ENCODE results near the gene PTPRU.

The PTPRU gene

GRCh38 chr1:29251164-29252124, 15.1 kb downstream of the PTPRU start:
- H3K27me3 ChIP-seq (ENCODE audit: insufficient read depth, insufficient read length), result no peaks in the 10 kb centered on the region

GRCh38 chr1:29253180-29253579, 16.9 kb downstream of the PTPRU start:
- H3K4me3 ChIP-seq (ENCODE audit: insufficient read length, low read depth), result no peak overlapping the region
- H3K36me3 ChIP-seq (ENCODE audit: insufficient read depth, insufficient read length, low read length), result no peaks in the 10 kb centered on the region
- peaks cover under 1% of the 10 kb centered on the region for H3K27me3 ChIP-seq (ENCODE audit: insufficient read depth, insufficient read length)
- DNase-seq (ENCODE audit: low read depth, low spot score), result no peak
- peaks cover 35% of the 10 kb centered on the region for H3K4me1 ChIP-seq (ENCODE audit: insufficient read depth, insufficient read length)
- H3K9ac ChIP-seq (ENCODE audit: insufficient read length, low read depth), result no peak overlapping the region
- TF ChIP-seq ZNF274 (IDR thresholded peaks at IDR 0.05; ENCODE audit: low read depth, low read length) (no peak), YY1 (IDR thresholded peaks at IDR 0.05; ENCODE audit: insufficient read depth, insufficient read length) (no peak), SUZ12 (IDR thresholded peaks at IDR 0.05; ENCODE audit: extremely low read depth, insufficient read depth, insufficient read length) (no peak)
- H3K9me3 ChIP-seq (ENCODE audit: insufficient read depth, low read length), result no peaks in the 10 kb centered on the region

More at GRCh38 chr1:29251164-29252124, 15.1 kb downstream of the PTPRU start:
- H3K4me3 ChIP-seq (ENCODE audit: insufficient read length, low read depth), result no peak overlapping the region
- DNase-seq (ENCODE audit: low read depth, low spot score), result no peak
- H3K9ac ChIP-seq (ENCODE audit: insufficient read length, low read depth), result no peak overlapping the region
- TF ChIP-seq ZNF274 (IDR thresholded peaks at IDR 0.05; ENCODE audit: low read depth, low read length), result no peak
- TF ChIP-seq YY1 (IDR thresholded peaks at IDR 0.05; ENCODE audit: insufficient read depth, insufficient read length), result no peak
- TF ChIP-seq SUZ12 (IDR thresholded peaks at IDR 0.05; ENCODE audit: extremely low read depth, insufficient read depth, insufficient read length), result no peak
- H3K9me3 ChIP-seq (ENCODE audit: insufficient read depth, low read length), result no peaks in the 10 kb centered on the region
- H3K4me1 ChIP-seq (ENCODE audit: insufficient read depth, insufficient read length), result peaks cover 35% of the 10 kb centered on the region
- H3K36me3 ChIP-seq (ENCODE audit: insufficient read depth, insufficient read length, low read length), result no peaks in the 10 kb centered on the region

GRCh38 chr1:29254346-29254745, 18.0 kb downstream of the PTPRU start:
- H3K9ac ChIP-seq (ENCODE audit: insufficient read length, low read depth), result no peak overlapping the region
- peaks cover 12% of the 10 kb centered on the region for H3K27me3 ChIP-seq (ENCODE audit: insufficient read depth, insufficient read length)
- H3K36me3 ChIP-seq (ENCODE audit: insufficient read depth, insufficient read length, low read length), result no peaks in the 10 kb centered on the region
- H3K4me3 ChIP-seq (ENCODE audit: insufficient read length, low read depth), result no peak overlapping the region
- H3K9me3 ChIP-seq (ENCODE audit: insufficient read depth, low read length), result no peaks in the 10 kb centered on the region
- TF ChIP-seq YY1 (IDR thresholded peaks at IDR 0.05; ENCODE audit: insufficient read depth, insufficient read length) (no peak), SUZ12 (IDR thresholded peaks at IDR 0.05; ENCODE audit: extremely low read depth, insufficient read depth, insufficient read length) (no peak), ZNF274 (IDR thresholded peaks at IDR 0.05; ENCODE audit: low read depth, low read length) (no peak)
- DNase-seq (ENCODE audit: low read depth, low spot score), result no peak
- peaks cover 38% of the 10 kb centered on the region for H3K4me1 ChIP-seq (ENCODE audit: insufficient read depth, insufficient read length)

- Histone ChIP-seq H3K36me3 (ENCODE audit: insufficient read depth, insufficient read length, low read length) (no peaks in the 10 kb centered on the region), H3K9ac (ENCODE audit: insufficient read length, low read depth) (no peak overlapping the region), H3K27me3 (ENCODE audit: insufficient read depth, insufficient read length) (peaks cover 16% of the 10 kb centered on the region), H3K9me3 (ENCODE audit: insufficient read depth, low read length) (no peaks in the 10 kb centered on the region), H3K4me3 (ENCODE audit: insufficient read length, low read depth) (no peak overlapping the region), H3K4me1 (ENCODE audit: insufficient read depth, insufficient read length) (peaks cover 35% of the 10 kb centered on the region)
- DNase-seq (ENCODE audit: low read depth, low spot score), result no peak
- TF ChIP-seq SUZ12 (IDR thresholded peaks at IDR 0.05; ENCODE audit: extremely low read depth, insufficient read depth, insufficient read length), result no peak
- no peak for TF ChIP-seq YY1 (IDR thresholded peaks at IDR 0.05; ENCODE audit: insufficient read depth, insufficient read length)
- no peak for TF ChIP-seq ZNF274 (IDR thresholded peaks at IDR 0.05; ENCODE audit: low read depth, low read length)
Measured at GRCh38 chr1:29255134-29255666, 18.9 kb downstream of the PTPRU start.

- TF ChIP-seq ZNF274 (IDR thresholded peaks at IDR 0.05; ENCODE audit: low read depth, low read length), result no peak
- TF ChIP-seq SUZ12 (IDR thresholded peaks at IDR 0.05; ENCODE audit: extremely low read depth, insufficient read depth, insufficient read length), result no peak
- TF ChIP-seq YY1 (IDR thresholded peaks at IDR 0.05; ENCODE audit: insufficient read depth, insufficient read length), result no peak
- DNase-seq (ENCODE audit: low read depth, low spot score), result no peak
- Histone ChIP-seq H3K4me3 (ENCODE audit: insufficient read length, low read depth) (no peak overlapping the region), H3K36me3 (ENCODE audit: insufficient read depth, insufficient read length, low read length) (peaks cover 10% of the 10 kb centered on the region), H3K27me3 (ENCODE audit: insufficient read depth, insufficient read length) (peaks cover 16% of the 10 kb centered on the region), H3K9me3 (ENCODE audit: insufficient read depth, low read length) (no peaks in the 10 kb centered on the region), H3K9ac (ENCODE audit: insufficient read length, low read depth) (peak overlapping the region; percentile 44), H3K4me1 (ENCODE audit: insufficient read depth, insufficient read length) (peaks cover 38% of the 10 kb centered on the region)
Measured at GRCh38 chr1:29256394-29256793, 20.1 kb downstream of the PTPRU start.

- peak; percentile 74 for DNase-seq (ENCODE audit: low read depth, low spot score)
- no peak overlapping the region for H3K4me3 ChIP-seq (ENCODE audit: insufficient read length, low read depth)
- peaks cover 16% of the 10 kb centered on the region for H3K27me3 ChIP-seq (ENCODE audit: insufficient read depth, insufficient read length)
- peak overlapping the region; percentile 44 for H3K9ac ChIP-seq (ENCODE audit: insufficient read length, low read depth)
- peaks cover 10% of the 10 kb centered on the region for H3K36me3 ChIP-seq (ENCODE audit: insufficient read depth, insufficient read length, low read length)
- H3K9me3 ChIP-seq (ENCODE audit: insufficient read depth, low read length), result no peaks in the 10 kb centered on the region
- TF ChIP-seq ZNF274 (IDR thresholded peaks at IDR 0.05; ENCODE audit: low read depth, low read length), result no peak
- no peak for TF ChIP-seq SUZ12 (IDR thresholded peaks at IDR 0.05; ENCODE audit: extremely low read depth, insufficient read depth, insufficient read length)
- no peak for TF ChIP-seq YY1 (IDR thresholded peaks at IDR 0.05; ENCODE audit: insufficient read depth, insufficient read length)
- H3K4me1 ChIP-seq (ENCODE audit: insufficient read depth, insufficient read length), result peaks cover 34% of the 10 kb centered on the region
Measured at GRCh38 chr1:29256979-29257804, 20.9 kb downstream of the PTPRU start.
